Measurements from ENCODE around the gene SLC2A9. TPM values are rescaled to one million over a fixed set of nuclear protein-coding genes. Genes with fewer than 3 reads are reported as not detected.
A peak's percentile ranks its signal among the peaks of the same experiment; 100 is the strongest.

Gene SLC2A9
- total RNA-seq, 1 experiment from 2014 or later = 1.8 TPM

DNA sequence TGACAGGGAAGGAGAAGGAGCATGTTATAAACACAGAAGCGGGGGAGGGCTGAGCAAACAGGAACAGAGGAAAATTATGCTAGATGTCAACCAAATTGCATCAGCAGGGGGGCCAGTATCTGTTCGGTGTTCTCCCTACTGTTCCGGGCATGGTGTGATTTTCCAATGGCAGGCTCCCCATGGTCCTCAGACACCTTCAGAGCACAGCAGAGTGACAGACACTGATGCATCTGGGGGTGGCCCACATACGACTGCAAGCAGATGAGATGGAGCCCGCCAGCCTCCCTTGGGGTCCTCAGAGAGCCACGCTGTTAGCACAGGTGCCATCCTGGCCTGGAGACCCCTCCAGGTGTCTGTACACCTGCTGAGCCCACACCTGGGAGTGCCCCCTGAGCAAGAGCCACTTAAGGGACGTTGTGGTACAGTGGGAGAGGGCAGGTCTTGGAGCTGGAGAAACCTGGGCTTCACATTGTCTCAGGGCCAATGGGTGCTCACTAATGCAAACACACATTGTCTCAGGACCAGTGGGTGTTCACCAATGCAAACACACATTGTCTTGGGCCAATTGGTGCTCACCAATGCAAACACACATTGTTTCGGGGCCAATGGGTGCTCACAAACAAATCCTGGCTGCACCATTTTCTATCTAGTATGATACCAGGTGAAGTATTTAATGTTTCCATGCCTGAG lies 95.4 kb downstream of the SLC2A9 start:
- no peak for DNase-seq
- Mint-ChIP-seq H3K4me3 (ENCODE audit: low read depth, unreplicated experiment) (no peak overlapping the region), H3K27ac (ENCODE audit: unreplicated experiment) (no peak overlapping the region), H3K36me3 (ENCODE audit: insufficient read depth, unreplicated experiment) (no peaks in the 10 kb centered on the region), H3K4me1 (ENCODE audit: low read depth, unreplicated experiment) (no peaks in the 10 kb centered on the region), H3K9me3 (ENCODE audit: low read depth, unreplicated experiment) (no peaks in the 10 kb centered on the region), H3K27me3 (ENCODE audit: unreplicated experiment) (peaks cover 30% of the 10 kb centered on the region)
- BruUV-seq (replicated peaks) = no TSS peak
- no peak for TF ChIP-seq CTCF (IDR thresholded peaks at IDR 0.05; ENCODE audit: unreplicated experiment)
- CTCF ChIA-PET = no interaction called here
- intact Hi-C loops (cut with micrococcal nuclease; ENCODE audit: unreplicated experiment) = no loop called here

DNA sequence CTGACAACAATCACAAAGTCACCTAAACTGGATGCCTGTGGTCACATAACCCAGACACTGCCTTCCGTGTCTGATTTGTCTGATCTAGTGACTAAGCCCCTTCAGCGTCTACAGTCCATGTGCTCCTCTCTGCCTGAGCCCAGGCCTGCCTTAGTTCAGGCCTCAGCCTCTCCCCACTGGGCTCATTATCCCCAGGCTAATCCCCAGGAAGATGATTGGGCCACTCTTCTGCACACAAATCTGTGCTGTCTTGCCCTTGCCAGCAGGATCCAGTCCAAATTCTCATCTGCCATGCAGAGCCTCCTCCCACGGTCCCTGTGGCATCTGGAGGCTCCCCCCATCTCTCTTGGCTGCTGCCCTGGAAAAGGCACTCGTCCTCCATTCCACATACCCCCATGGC lies 96.5 kb downstream of the SLC2A9 start:
- intact Hi-C loops (cut with micrococcal nuclease; ENCODE audit: unreplicated experiment) = no loop called here
- Mint-ChIP-seq H3K4me1 (ENCODE audit: low read depth, unreplicated experiment) (no peaks in the 10 kb centered on the region), H3K4me3 (ENCODE audit: low read depth, unreplicated experiment) (no peak overlapping the region), H3K36me3 (ENCODE audit: insufficient read depth, unreplicated experiment) (no peaks in the 10 kb centered on the region), H3K27ac (ENCODE audit: unreplicated experiment) (no peak overlapping the region), H3K9me3 (ENCODE audit: low read depth, unreplicated experiment) (no peaks in the 10 kb centered on the region), H3K27me3 (ENCODE audit: unreplicated experiment) (peaks cover 18% of the 10 kb centered on the region)
- CTCF ChIA-PET = no interaction called here
- DNase-seq = peak; percentile 1
- TF ChIP-seq CTCF (IDR thresholded peaks at IDR 0.05; ENCODE audit: unreplicated experiment) = no peak
- BruUV-seq (replicated peaks) = no TSS peak

GRCh38 chr4:9923195-9923812 lies 98.0 kb downstream of the SLC2A9 start:
- no peak for TF ChIP-seq CTCF (IDR thresholded peaks at IDR 0.05; ENCODE audit: unreplicated experiment)
- H3K4me1 Mint-ChIP-seq (ENCODE audit: low read depth, unreplicated experiment) = no peaks in the 10 kb centered on the region
- no peak overlapping the region for H3K4me3 Mint-ChIP-seq (ENCODE audit: low read depth, unreplicated experiment)

DNA sequence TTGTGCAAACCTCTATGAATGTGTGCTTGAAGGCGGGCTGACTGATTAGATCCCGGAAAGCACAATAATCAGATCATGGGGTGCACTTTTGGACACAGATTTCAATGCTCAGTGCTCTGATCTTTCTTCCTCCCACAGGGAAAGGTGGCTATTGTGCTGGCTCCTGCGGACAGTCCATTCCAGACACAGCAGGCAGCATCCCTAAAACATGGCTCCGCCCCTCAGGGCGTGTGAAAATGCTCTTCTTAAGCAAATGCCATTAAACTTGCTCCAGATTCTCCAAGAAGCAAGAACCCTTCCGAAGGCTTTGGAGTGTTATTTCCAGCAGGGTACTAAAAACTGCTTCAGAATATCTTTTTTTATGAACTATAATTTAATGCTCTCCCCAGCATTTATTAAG lies 100.0 kb downstream of the SLC2A9 start:
- H3K4me1 Mint-ChIP-seq (ENCODE audit: low read depth, unreplicated experiment) = no peaks in the 10 kb centered on the region
- BruUV-seq (replicated peaks) = no TSS peak
- H3K27me3 Mint-ChIP-seq (ENCODE audit: unreplicated experiment) = peaks cover 13% of the 10 kb centered on the region
- DNase-seq = no peak
- no peaks in the 10 kb centered on the region for H3K9me3 Mint-ChIP-seq (ENCODE audit: low read depth, unreplicated experiment)
- H3K36me3 Mint-ChIP-seq (ENCODE audit: insufficient read depth, unreplicated experiment) = no peaks in the 10 kb centered on the region
- CTCF ChIA-PET = no interaction called here
- H3K4me3 Mint-ChIP-seq (ENCODE audit: low read depth, unreplicated experiment) = no peak overlapping the region
- intact Hi-C loops (cut with micrococcal nuclease; ENCODE audit: unreplicated experiment) = no loop called here
- H3K27ac Mint-ChIP-seq (ENCODE audit: unreplicated experiment) = no peak overlapping the region
- no peak for TF ChIP-seq CTCF (IDR thresholded peaks at IDR 0.05; ENCODE audit: unreplicated experiment)

More at GRCh38 chr4:9923195-9923812, 98.0 kb downstream of the SLC2A9 start:
- no peak overlapping the region for H3K27ac Mint-ChIP-seq (ENCODE audit: unreplicated experiment)
- CTCF ChIA-PET = no interaction called here
- peaks cover 13% of the 10 kb centered on the region for H3K27me3 Mint-ChIP-seq (ENCODE audit: unreplicated experiment)
- no peak for DNase-seq
- BruUV-seq (replicated peaks) = no TSS peak
- intact Hi-C loops (cut with micrococcal nuclease; ENCODE audit: unreplicated experiment) = no loop called here
- H3K9me3 Mint-ChIP-seq (ENCODE audit: low read depth, unreplicated experiment) = no peaks in the 10 kb centered on the region
- H3K36me3 Mint-ChIP-seq (ENCODE audit: insufficient read depth, unreplicated experiment) = no peaks in the 10 kb centered on the region

Measured in Calu3 (cell line).